ENCODE measurements around the gene PSORS1C2.
"Not testable (repeated sequence)": the region's sequence is repeated elsewhere in the genome, so short reads cannot be mapped to it uniquely, and the experiment has no call there.

The PSORS1C2 gene

GRCh38 chr6:31165986-31166385, 27.1 kb upstream of the PSORS1C2 start:
- no peak for DNase-seq (ENCODE audit: low read depth in 3 of 3)

GRCh38 chr6:31165064-31165832, 26.4 kb upstream of the PSORS1C2 start:
- peak in 1 of 3 experiments; percentile 7 for DNase-seq (ENCODE audit: low read depth in 3 of 3)

GRCh38 chr6:31164475-31165063, 25.7 kb upstream of the PSORS1C2 start:
- DNase-seq (ENCODE audit: low read depth in 3 of 3) = not testable (repeated sequence)

DNA sequence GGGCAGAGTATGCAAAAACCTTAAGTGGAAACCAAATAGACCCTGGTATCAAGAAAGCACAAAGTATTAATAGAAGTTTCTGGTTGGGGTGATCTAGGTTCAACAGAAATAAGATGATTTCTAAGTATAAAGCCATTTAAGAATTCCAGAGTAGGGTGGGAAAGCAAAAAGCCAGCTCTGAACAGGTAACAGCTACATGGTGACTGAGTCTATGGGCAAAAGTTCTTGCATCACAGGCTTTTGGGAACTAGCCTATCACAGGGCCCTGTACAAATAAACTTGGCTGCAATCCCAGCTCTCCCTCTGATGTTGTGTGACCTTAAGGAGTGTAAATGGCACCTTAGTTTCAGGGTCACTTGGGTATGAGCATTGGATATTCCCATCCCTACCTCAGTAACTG, 25.1 kb upstream of the PSORS1C2 start:
- no peak for DNase-seq (ENCODE audit: low read depth in 3 of 3)

DNA sequence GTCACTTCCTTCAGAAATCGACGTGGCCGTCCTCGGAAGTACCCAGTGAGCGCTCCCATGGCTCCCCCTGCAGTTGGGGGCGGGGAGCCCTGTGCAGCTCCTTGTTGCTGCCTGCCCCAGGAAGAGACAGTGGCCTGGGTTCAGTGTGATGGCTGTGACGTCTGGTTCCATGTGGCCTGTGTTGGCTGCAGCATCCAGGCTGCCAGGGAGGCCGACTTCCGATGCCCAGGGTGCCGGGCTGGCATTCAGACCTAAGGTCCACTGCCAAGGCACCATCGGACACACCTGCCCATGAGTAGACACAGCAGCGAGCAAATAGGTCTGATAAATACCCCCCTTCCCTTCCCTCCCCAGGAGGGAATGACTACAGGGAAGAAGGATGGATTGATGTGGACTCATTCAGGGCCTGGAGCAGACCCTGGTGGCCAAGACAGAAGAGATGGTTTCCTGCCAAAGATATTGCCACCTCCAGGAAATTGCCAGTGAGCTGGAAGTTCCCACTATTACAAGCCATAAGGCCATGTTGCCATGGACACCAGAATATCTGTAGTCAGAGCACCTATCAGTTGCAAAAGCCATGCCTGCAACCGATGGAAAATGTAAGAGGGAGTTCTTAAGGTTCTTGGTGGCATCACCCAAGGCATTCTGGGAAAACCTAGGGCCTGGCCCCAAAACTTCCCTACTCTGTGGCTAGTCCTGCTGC, 23.7 kb upstream of the PSORS1C2 start:
- DNase-seq (ENCODE audit: low read depth in 3 of 3) = no peak

DNA sequence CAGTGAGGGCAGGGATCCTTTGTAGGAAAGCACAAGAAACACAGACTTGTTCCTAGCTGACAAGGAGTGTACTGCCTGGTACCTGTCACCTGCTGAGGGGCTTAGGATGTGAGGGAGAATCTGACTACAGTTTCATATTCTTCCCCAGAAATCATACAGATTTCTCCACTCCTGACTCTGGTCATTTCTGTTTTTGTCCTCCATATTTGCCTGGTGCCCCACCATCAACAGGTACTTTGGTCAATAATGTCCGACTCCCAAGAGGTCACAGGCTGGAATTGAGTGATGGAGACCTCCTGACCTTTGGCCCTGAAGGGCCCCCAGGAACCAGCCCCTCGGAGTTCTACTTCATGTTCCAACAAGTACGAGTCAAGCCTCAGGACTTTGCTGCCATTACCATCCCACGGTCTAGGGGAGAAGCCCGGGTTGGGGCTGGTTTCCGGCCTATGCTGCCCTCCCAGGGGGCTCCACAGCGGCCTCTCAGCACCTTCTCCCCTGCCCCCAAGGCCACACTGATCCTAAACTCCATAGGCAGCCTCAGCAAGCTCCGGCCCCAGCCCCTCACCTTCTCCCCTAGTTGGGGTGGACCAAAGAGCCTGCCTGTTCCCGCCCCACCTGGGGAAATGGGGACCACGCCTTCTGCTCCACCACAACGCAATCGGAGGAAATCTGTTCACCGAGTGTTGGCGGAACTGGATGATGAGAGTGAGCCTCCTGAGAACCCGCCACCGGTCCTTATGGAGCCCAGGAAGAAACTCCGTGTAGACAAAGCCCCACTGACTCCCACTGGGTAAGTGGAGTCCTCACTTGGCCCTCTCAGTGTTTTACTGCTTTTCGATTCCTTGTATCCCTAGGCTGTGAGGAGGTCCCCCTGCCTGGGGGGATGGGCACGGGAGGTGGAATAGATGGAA, 22.6 kb upstream of the PSORS1C2 start:
- DNase-seq (ENCODE audit: low read depth in 3 of 3) = no peak

GRCh38 chr6:31158863-31159855, 20.3 kb upstream of the PSORS1C2 start:
- peak in 1 of 3 experiments; percentile 14 for DNase-seq (ENCODE audit: low read depth in 3 of 3)

GRCh38 chr6:31158140-31158862, 19.4 kb upstream of the PSORS1C2 start, which contains the start of gene TCF19:
Gene TCF19, plus strand, starts transcription at chr6:31158589. Its CDS starts 881 bp downstream, at chr6:31159470.
- peak; percentile 98 to 99 (median 99) for DNase-seq (ENCODE audit: low read depth in 3 of 3)

- DNase-seq (ENCODE audit: low read depth in 3 of 3) = no peak
Observed at GRCh38 chr6:31157513-31158139, 18.8 kb upstream of the PSORS1C2 start, which contains the start of gene CCHCR1. Gene CCHCR1, minus strand, starts transcription at chr6:31157802. Its CDS starts 202 bp downstream, at chr6:31157600.

- no peak for DNase-seq (ENCODE audit: low read depth in 3 of 3)
Observed at GRCh38 chr6:31156641-31157040, 17.8 kb upstream of the PSORS1C2 start.

- no peak for DNase-seq (ENCODE audit: low read depth in 3 of 3)
Observed at GRCh38 chr6:31154436-31154835, 15.6 kb upstream of the PSORS1C2 start.

GRCh38 chr6:31152781-31153180, 13.9 kb upstream of the PSORS1C2 start:
- no peak for DNase-seq (ENCODE audit: low read depth in 3 of 3)

- DNase-seq (ENCODE audit: low read depth in 3 of 3) = no peak
Observed at GRCh38 chr6:31149827-31150447, 11.1 kb upstream of the PSORS1C2 start.

GRCh38 chr6:31145386-31145785, 6.5 kb upstream of the PSORS1C2 start:
- DNase-seq (ENCODE audit: low read depth in 3 of 3) = no peak

- no peak for DNase-seq (ENCODE audit: low read depth in 3 of 3)
Observed at GRCh38 chr6:31144970-31145340, 6.1 kb upstream of the PSORS1C2 start.

DNA sequence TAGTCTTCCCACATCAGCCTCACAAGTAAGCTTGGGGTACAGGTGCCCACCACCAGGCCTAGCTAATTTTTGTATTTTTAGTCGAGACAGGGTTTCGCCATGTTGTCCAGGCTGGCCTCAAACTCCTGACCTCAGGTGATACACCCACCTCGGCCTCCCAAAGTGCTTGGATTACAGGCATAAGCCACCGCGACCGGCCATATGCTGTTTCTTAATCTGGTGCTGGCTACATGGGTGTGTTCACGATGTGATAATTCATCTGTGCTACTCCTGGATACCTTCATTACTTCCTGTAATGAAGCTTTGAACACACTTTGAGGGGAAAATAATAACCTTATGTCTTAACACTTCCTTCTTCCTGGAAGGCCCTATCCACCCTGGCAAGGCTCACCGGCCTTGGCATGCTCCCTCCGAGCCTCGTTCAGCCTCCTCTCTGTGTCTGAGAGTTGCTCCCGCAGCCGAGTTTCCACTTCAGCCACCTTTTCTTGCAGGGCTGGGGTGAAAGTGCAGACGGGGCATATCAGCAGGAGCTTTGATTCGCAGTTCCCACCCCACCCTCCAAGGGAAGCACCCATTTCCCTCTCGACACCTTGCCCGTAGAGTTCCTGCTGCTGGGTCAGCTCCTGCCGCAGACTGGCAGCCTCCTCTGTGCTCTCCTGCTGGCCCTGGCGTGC, 5.6 kb upstream of the PSORS1C2 start:
- no peak for DNase-seq (ENCODE audit: low read depth in 3 of 3)

- DNase-seq (ENCODE audit: low read depth in 3 of 3) = no peak
Observed at GRCh38 chr6:31143148-31143547, 4.3 kb upstream of the PSORS1C2 start.

GRCh38 chr6:31142361-31142761, 3.5 kb upstream of the PSORS1C2 start:
- no peak for DNase-seq (ENCODE audit: low read depth in 3 of 3)
